SIG-M5 treated with dmso at 0.1 percent for 504 hours (cell line): ENCODE results near the gene INO80E.

Source experiments
- DNase-seq: peaks from one replicate; lab custom pipeline; 2025; ENCODE audit not compliant: unreplicated experiment; lab: John Stamatoyannopoulos, UW

INO80E gene

GRCh38 chr16:29975134-29975538 is 20.9 kb upstream of the INO80E start:
- DNase-seq, result no peak

GRCh38 chr16:29975811-29976511 is 20.1 kb upstream of the INO80E start:
- no peak for DNase-seq

DNA sequence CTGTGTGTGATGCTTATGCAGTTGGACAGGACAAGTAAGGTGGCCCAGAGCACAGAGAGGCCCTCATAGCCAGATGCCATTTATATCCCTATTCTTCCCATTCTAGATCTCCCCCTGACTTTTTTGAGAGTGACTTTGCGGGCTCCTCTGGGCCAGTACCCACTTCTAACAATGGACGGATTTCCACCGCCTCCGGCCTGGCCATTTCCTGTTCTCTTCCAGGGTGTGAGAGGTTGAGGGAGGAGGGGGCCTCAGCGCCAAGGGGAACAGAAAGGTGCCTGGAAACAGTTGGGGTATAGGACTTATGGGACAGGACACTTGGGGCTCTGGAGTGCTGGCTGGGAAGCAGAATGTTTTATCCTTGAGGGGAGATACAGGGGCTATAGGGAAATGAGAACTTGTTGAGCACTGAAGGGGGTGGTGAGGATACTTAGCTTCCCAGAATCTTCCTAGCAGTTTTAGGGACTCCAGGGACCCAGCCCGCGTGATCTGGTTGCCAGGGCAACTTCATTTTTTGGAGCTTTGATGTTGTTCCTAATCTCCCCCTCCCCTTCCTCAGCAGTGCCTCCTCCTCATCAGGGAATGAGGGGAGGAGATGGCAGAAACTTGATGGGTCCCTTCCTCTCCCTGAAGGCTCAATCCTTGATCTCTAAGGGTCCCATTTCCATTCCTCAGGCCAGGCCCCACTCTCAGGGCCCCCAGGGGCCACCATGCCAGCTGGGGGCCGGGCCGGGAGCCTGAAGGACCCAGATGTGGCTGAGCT is 18.8 kb upstream of the INO80E start:
- DNase-seq, result no peak

- DNase-seq, result no peak
Measured at GRCh38 chr16:29978081-29978480, 18.0 kb upstream of the INO80E start.

GRCh38 chr16:29978564-29979270 is 17.3 kb upstream of the INO80E start:
- DNase-seq, result no peak

GRCh38 chr16:29982560-29983419 is 13.3 kb upstream of the INO80E start:
- no peak for DNase-seq

DNA sequence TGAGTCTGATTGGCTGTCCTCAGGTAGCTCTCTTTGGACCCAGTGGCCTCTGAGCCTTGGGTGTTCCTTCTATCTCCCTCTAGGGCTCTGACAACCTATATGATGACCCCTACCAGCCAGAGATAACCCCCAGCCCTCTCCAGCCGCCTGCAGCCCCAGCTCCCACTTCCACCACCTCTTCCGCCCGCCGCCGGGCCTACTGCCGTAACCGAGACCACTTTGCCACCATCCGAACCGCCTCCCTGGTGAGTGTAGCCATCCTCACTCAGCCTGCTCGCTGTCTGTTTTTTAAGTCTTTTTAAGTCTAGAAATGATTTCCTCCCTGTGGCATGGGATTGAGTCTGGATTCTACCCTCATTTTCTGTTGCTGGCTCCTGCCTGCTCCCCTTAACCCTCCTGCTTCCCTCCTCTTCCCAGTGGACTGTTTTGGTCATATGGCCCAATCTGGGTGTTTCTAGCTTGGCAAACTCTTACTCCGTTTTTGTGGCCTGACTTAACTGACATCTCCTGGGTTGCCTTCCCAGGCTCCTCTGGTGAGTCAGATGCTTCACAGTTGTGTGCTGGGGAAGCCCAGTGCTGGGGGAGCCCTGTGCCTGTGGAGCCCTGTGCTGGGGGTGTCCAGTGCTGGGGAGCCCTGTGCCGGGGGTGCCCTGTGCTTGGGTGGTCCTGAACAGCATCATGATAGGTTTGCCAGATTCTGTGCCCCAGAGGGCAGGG is 12.5 kb upstream of the INO80E start:
- DNase-seq, result no peak

- no peak for DNase-seq
Measured at GRCh38 chr16:29984137-29984763, 11.8 kb upstream of the INO80E start.

DNA sequence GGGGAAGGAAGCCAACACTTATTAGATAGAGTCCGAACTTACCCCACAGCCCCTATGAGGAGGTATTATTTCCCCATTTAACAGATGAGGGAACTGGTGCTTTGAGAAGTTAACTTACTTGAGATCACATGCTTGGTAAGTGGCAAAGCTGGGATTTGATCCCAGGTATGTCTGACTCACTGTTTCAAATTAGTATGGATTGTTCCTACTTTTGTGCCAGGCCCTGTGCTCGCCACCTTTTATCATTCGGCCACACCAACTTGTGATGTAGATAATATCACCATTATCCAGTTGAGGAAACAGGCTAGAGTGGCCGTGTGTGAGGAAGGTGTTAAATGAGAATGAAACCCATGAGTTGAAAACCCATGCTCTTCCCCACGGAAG is 11.3 kb upstream of the INO80E start:
- DNase-seq, result no peak

GRCh38 chr16:29985271-29985811 is 10.7 kb upstream of the INO80E start:
- DNase-seq, result no peak

GRCh38 chr16:29986231-29986630 is 9.8 kb upstream of the INO80E start:
- DNase-seq, result no peak

- DNase-seq, result no peak
Measured at GRCh38 chr16:29986931-29987330, 9.1 kb upstream of the INO80E start.

- no peak for DNase-seq
Measured at GRCh38 chr16:29987371-29988085, 8.5 kb upstream of the INO80E start.

DNA sequence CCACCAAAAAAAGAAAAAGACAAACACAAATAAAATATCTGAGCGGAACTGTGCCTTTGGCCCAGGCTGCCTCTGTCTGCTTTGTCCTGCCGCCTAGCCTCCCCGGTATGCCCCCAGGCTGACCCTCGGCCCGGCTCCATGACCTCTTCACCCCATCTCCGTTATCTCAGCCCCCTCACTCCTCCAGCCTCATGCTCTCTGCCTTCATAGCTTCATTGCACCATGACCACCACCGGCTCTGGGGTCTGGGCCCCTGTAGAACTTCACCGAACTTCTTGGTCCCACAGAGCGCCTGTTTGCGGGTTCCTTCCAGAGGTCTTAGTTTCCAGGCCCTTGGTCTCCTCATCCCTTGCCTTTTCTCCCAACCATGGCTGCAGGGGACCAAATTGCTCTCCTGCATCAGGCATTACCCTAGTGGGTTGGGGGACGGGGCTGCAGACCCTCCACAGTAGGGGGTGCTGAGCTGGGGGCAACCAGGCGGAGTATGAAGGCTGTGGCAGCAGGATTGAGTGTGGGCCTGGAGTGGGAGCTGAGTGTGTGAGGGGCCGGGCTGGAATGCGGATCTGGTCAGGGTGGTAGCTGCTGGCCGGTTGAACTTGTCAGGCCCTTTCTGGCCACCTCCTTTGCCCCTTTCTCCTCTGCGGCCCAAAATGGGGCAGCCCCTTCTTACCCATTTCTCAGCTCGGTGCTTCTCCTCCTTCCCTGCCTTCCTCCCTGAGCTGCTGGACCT is 7.5 kb upstream of the INO80E start:
- DNase-seq, result no peak

- no peak for DNase-seq
Measured at GRCh38 chr16:29989111-29989858, 6.8 kb upstream of the INO80E start.

DNA sequence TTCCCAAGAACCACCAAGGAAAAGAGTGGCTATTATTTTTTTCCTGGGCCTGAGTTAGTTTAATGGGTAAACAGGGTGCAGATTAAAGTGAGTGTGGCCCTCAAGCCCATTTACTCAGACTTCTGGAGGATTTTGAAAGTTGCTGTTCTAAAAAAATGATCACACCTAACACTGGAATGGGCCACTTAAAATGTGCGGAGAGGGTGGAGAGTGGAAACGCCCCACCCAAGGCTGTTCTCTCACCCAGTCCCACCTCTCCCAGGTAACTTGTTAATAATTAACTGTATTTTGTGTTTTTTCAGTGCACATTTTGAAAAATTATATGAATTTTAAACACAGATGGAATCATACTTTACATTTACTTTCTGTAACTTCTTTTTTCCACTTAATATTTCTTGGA is 6.0 kb upstream of the INO80E start:
- DNase-seq, result no peak

- DNase-seq, result no peak
Measured at GRCh38 chr16:29990883-29991570, 5.0 kb upstream of the INO80E start.
